ENCODE data around the gene C15orf61.

Gene C15orf61

DNA sequence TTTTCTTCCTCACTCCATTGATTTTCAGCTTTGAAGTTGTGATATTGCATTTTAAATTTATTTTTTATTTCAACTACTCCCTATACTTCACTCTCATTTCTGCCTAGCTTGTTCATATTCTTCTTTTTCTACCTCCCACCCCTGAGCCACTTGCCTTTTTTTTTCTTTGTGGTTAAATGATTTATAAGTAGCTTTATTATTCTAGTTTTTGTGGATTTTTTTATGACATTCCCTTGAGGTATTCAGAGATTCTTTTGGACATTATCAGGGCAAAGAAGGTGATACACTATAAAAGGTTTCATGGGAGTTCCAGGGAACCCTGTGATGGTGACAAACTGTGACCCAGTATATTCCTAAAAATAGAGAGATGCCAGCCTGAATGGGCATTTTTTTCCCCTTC lies 3.3 kb downstream of the C15orf61 start:
- H3K4me1 ChIP-seq (ENCODE audit: insufficient read depth, low read length, poor library complexity, severe bottlenecking), result peaks cover 58% of the 10 kb centered on the region
- TF ChIP-seq EZH2phosphoT487 (IDR thresholded peaks at IDR 0.05; ENCODE audit: borderline replicate concordance), result no peak
- TF ChIP-seq, protein P1, sequence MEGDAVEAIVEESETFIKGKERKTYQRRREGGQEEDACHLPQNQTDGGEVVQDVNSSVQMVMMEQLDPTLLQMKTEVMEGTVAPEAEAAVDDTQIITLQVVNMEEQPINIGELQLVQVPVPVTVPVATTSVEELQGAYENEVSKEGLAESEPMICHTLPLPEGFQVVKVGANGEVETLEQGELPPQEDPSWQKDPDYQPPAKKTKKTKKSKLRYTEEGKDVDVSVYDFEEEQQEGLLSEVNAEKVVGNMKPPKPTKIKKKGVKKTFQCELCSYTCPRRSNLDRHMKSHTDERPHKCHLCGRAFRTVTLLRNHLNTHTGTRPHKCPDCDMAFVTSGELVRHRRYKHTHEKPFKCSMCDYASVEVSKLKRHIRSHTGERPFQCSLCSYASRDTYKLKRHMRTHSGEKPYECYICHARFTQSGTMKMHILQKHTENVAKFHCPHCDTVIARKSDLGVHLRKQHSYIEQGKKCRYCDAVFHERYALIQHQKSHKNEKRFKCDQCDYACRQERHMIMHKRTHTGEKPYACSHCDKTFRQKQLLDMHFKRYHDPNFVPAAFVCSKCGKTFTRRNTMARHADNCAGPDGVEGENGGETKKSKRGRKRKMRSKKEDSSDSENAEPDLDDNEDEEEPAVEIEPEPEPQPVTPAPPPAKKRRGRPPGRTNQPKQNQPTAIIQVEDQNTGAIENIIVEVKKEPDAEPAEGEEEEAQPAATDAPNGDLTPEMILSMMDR (conservative IDR thresholded peaks at IDR 0.05; ENCODE audit: low read length), result no peak
- no peaks in the 10 kb centered on the region for H3K9me2 ChIP-seq (replicated peaks; ENCODE audit: low read depth, low read length)
- H3K79me2 ChIP-seq (ENCODE audit: insufficient read depth, low read length), result peaks cover 72% of the 10 kb centered on the region
- no peaks in the 10 kb centered on the region for H3K9me3 ChIP-seq (ENCODE audit: insufficient read depth, low read depth, low read length)
- peak overlapping the region; percentile 80 for H3K4me3 ChIP-seq (ENCODE audit: low read length, poor library complexity, severe bottlenecking)
- H3K36me3 ChIP-seq (ENCODE audit: insufficient read depth, low read length), result no peaks in the 10 kb centered on the region
- peak overlapping the region; percentile 92 for H3K9ac ChIP-seq (ENCODE audit: low read depth, low read length, poor library complexity, severe bottlenecking)
- H3K27me3 ChIP-seq (ENCODE audit: insufficient read depth, low read length, poor library complexity, severe bottlenecking), result no peaks in the 10 kb centered on the region
- peaks cover 44% of the 10 kb centered on the region for H4K20me1 ChIP-seq (ENCODE audit: insufficient read depth, low read length, poor library complexity, severe bottlenecking)
- peak overlapping the region; percentile 87 for H3K4me2 ChIP-seq (ENCODE audit: low read depth, low read length, poor library complexity, severe bottlenecking)
- H2AFZ ChIP-seq (ENCODE audit: low read length), result no peak overlapping the region
- no peaks in the 10 kb centered on the region for H3F3A ChIP-seq (ENCODE audit: low read depth)

GRCh38 chr15:67528513-67528912 lies 7.6 kb downstream of the C15orf61 start:
- Histone ChIP-seq H2AFZ (ENCODE audit: low read length) (no peak overlapping the region), H3K36me3 (ENCODE audit: insufficient read depth, low read length) (no peaks in the 10 kb centered on the region), H3K27me3 (ENCODE audit: insufficient read depth, low read length, poor library complexity, severe bottlenecking) (no peaks in the 10 kb centered on the region), H3F3A (ENCODE audit: low read depth) (no peaks in the 10 kb centered on the region; the same call in 1 of the 2 replicates), H3K4me1 (ENCODE audit: insufficient read depth, low read length, poor library complexity, severe bottlenecking) (peaks cover 40% of the 10 kb centered on the region), H4K20me1 (ENCODE audit: insufficient read depth, low read length, poor library complexity, severe bottlenecking) (peaks cover 25% of the 10 kb centered on the region), H3K4me2 (ENCODE audit: low read depth, low read length, poor library complexity, severe bottlenecking) (no peak overlapping the region), H3K79me2 (ENCODE audit: insufficient read depth, low read length) (peaks cover 35% of the 10 kb centered on the region), H3K9ac (ENCODE audit: low read depth, low read length, poor library complexity, severe bottlenecking) (no peak overlapping the region), H3K4me3 (ENCODE audit: low read length, poor library complexity, severe bottlenecking) (no peak overlapping the region), H3K9me3 (ENCODE audit: insufficient read depth, low read depth, low read length) (no peaks in the 10 kb centered on the region), H3K9me2 (replicated peaks; ENCODE audit: low read depth, low read length) (no peaks in the 10 kb centered on the region)
- no peak for TF ChIP-seq EZH2phosphoT487 (IDR thresholded peaks at IDR 0.05; ENCODE audit: borderline replicate concordance)
- TF ChIP-seq, protein P1 (conservative IDR thresholded peaks at IDR 0.05; ENCODE audit: low read length), result no peak

DNA sequence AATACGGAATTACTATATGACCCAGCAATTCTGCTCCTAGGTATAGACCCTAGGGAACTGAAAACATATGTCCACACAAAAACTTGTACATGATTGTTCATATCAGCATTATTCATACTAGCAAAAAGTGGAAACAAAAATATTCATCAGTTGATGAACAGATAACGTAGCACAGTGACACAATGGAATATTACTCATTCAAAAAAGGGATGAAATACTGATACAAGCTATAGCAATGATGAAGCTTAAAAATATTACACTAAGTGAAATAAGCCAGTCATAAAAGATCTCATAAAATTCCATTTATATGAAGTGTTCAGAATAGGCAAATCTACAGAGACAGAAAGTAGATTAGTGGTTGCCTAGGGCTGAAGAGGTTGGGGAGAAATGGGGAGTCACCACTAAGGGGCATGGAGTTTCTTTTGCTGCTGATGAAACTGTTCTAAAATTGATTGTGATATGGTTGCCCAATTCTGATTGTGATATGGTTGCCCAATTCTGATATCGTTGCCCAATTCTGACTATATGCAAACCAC lies 10.5 kb downstream of the C15orf61 start:
- no peak overlapping the region for H3K4me2 ChIP-seq (ENCODE audit: low read depth, low read length, poor library complexity, severe bottlenecking)
- H3K79me2 ChIP-seq (ENCODE audit: insufficient read depth, low read length), result peaks cover 5% of the 10 kb centered on the region
- H3K27me3 ChIP-seq (ENCODE audit: insufficient read depth, low read length, poor library complexity, severe bottlenecking), result no peaks in the 10 kb centered on the region
- peaks cover 35% of the 10 kb centered on the region for H3K4me1 ChIP-seq (ENCODE audit: insufficient read depth, low read length, poor library complexity, severe bottlenecking)
- no peaks in the 10 kb centered on the region; the same call in 1 of the 2 replicates for H3F3A ChIP-seq (ENCODE audit: low read depth)
- H4K20me1 ChIP-seq (ENCODE audit: insufficient read depth, low read length, poor library complexity, severe bottlenecking), result no peaks in the 10 kb centered on the region
- H3K4me3 ChIP-seq (ENCODE audit: low read length, poor library complexity, severe bottlenecking), result no peak overlapping the region
- no peaks in the 10 kb centered on the region for H3K9me3 ChIP-seq (ENCODE audit: insufficient read depth, low read depth, low read length)
- no peaks in the 10 kb centered on the region for H3K36me3 ChIP-seq (ENCODE audit: insufficient read depth, low read length)
- TF ChIP-seq, protein P1 (conservative IDR thresholded peaks at IDR 0.05; ENCODE audit: low read length), result no peak
- no peak for TF ChIP-seq EZH2phosphoT487 (IDR thresholded peaks at IDR 0.05; ENCODE audit: borderline replicate concordance)
- no peak overlapping the region for H3K9ac ChIP-seq (ENCODE audit: low read depth, low read length, poor library complexity, severe bottlenecking)
- H3K9me2 ChIP-seq (replicated peaks; ENCODE audit: low read depth, low read length), result no peaks in the 10 kb centered on the region
- H2AFZ ChIP-seq (ENCODE audit: low read length), result no peak overlapping the region

All from Loucy (cell line).